Gastrocnemius medialis (tissue), 4 donors: ENCODE results near the gene VPS26A.

Experiments
- CTCF ChIP-seq, 5 experiments: fragments of 450-650 bp in 3 of 5; fragments of 200-600 bp in 2 of 5; sonication (generic) in 2 of 5; IDR thresholded peaks in 4 of 5; conservative IDR thresholded peaks in 1 of 5; 1 replicate in 4 of 5; 2 replicates in 1 of 5; pipeline ENCODE4 v1.5.1; 2016 to 2019; ENCODE audit warnings: antibody characterized with exemption in 5 of 5, mild to moderate bottlenecking in 3 of 5, moderate library complexity in 3 of 5
- POLR2A ChIP-seq, 2 donors: fragments of 450-650 bp; IDR thresholded peaks; one replicate each; pipeline ENCODE4 v1.6.1; 2017; ENCODE audit warnings: antibody characterized with exemption in 2 of 2, mild to moderate bottlenecking in 2 of 2, moderate library complexity in 2 of 2

GRCh38 chr10:69088471-69088769 lies 35.6 kb upstream of the VPS26A start:
- TF ChIP-seq CTCF (IDR thresholded peaks at IDR 0.05 in 4 of 5, conservative IDR thresholded peaks at IDR 0.05 in 1 of 5) (no peak), POLR2A (IDR thresholded peaks at IDR 0.05) (no peak)
